HG03097 (cell line): Measurements from ENCODE around the gene FBXW2.

Source experiments
- ATAC-seq: cut with Tn5 transposase; IDR thresholded peaks from one replicate; pipeline ENCODE4 v1.9.1; 2021; ENCODE audit not compliant: unreplicated experiment, low FRiP score

FBXW2 gene

GRCh38 chr9:120780367-120780766 lies 12.8 kb downstream of the FBXW2 start:
- ATAC-seq: no peak

GRCh38 chr9:120779227-120779626 lies 14.0 kb downstream of the FBXW2 start:
- no peak for ATAC-seq

GRCh38 chr9:120778758-120779157 lies 14.5 kb downstream of the FBXW2 start:
- no peak for ATAC-seq

- no peak for ATAC-seq
Observed at GRCh38 chr9:120777229-120777628, 16.0 kb downstream of the FBXW2 start.

GRCh38 chr9:120776788-120777187 lies 16.4 kb downstream of the FBXW2 start:
- no peak for ATAC-seq

GRCh38 chr9:120775859-120776258 lies 17.4 kb downstream of the FBXW2 start:
- ATAC-seq: no peak

- ATAC-seq: no peak
Observed at GRCh38 chr9:120774719-120775118, 18.5 kb downstream of the FBXW2 start.

- no peak for ATAC-seq
Observed at GRCh38 chr9:120773256-120773655, 20.0 kb downstream of the FBXW2 start.

GRCh38 chr9:120770931-120771330 lies 22.3 kb downstream of the FBXW2 start:
- no peak for ATAC-seq

- ATAC-seq: no peak
Observed at GRCh38 chr9:120768886-120769285, 24.3 kb downstream of the FBXW2 start.

GRCh38 chr9:120768247-120768646 lies 25.0 kb downstream of the FBXW2 start:
- no peak for ATAC-seq

- ATAC-seq: no peak
Observed at GRCh38 chr9:120767451-120767850, 25.8 kb downstream of the FBXW2 start.

- ATAC-seq: no peak
Observed at GRCh38 chr9:120765910-120766425, 27.2 kb downstream of the FBXW2 start.

GRCh38 chr9:120764476-120764875 lies 28.7 kb downstream of the FBXW2 start:
- ATAC-seq: no peak

- ATAC-seq: no peak
Observed at GRCh38 chr9:120761006-120761405, 32.2 kb downstream of the FBXW2 start.

GRCh38 chr9:120759755-120760400 lies 33.3 kb downstream of the FBXW2 start:
- ATAC-seq: no peak

- ATAC-seq: no peak
Observed at GRCh38 chr9:120758544-120758943, 34.7 kb downstream of the FBXW2 start.

- no peak for ATAC-seq
Observed at GRCh38 chr9:120757026-120757913, 35.9 kb downstream of the FBXW2 start.

GRCh38 chr9:120756531-120756930 lies 36.7 kb downstream of the FBXW2 start:
- no peak for ATAC-seq

GRCh38 chr9:120755810-120756434 lies 37.3 kb downstream of the FBXW2 start:
- peak; percentile 56 for ATAC-seq

- ATAC-seq: no peak
Observed at GRCh38 chr9:120755044-120755443, 38.2 kb downstream of the FBXW2 start.
